Colonic mucosa (tissue), 4 donors: Measurements from ENCODE around the gene GATA3. TPM values are rescaled to one million over a fixed set of nuclear protein-coding genes. Genes with fewer than 3 reads are reported as not detected.

Source experiments
- DNase-seq: peaks from one replicate; pipeline ENCODE4 v3.0.0-alpha.2; 2020
- H3K27ac ChIP-seq: fragments of 200-600 bp; one replicate; pipeline ENCODE4 v1.8.0; 2021
- H3K27me3 ChIP-seq: fragments of 200-600 bp; one replicate; pipeline ENCODE4 v1.8.0; 2021
- H3K36me3 ChIP-seq: fragments of 200-600 bp; one replicate; pipeline ENCODE4 v1.8.0; 2021
- H3K4me1 ChIP-seq: fragments of 200-600 bp; one replicate; pipeline ENCODE4 v1.8.0; 2021; ENCODE audit warnings: mild to moderate bottlenecking
- H3K4me3 ChIP-seq: fragments of 200-600 bp; one replicate; pipeline ENCODE4 v1.8.0; 2021
- H3K9ac ChIP-seq, 2 donors: one replicate each; pipeline ENCODE4 v1.7.0; 2013; ENCODE audit warnings: control low read depth in 2 of 2, low read depth in 2 of 2, low read length in 2 of 2
- H3K9me3 ChIP-seq: fragments of 200-600 bp; one replicate; pipeline ENCODE4 v1.8.0; 2021
- intact Hi-C: fragments of 100-400 bp; cut with DNase I; formaldehyde crosslinking; loops from one replicate; pipeline ENCODE4 v1.14.1; 2022
- total RNA-seq, 2 donors: library from RNA; stranded (reverse); fragmentation: NEBNext Ultra II Directional in 1 of 2; extraction: Animal tissue kit (Norgen Biotek cat#: 25700) in 1 of 2; gene quantifications; one replicate each; pipeline ENCODE4 v1.2.1, GENCODE V29; 2021
- TF ChIP-seq, protein P1 (sequence below): fragments of 200-600 bp; IDR thresholded peaks from one replicate; pipeline ENCODE4 v1.8.0; 2022; ENCODE audit warnings: antibody characterized with exemption, mild to moderate bottlenecking
- donor health status: healthy.
- donor health status: DM: no; HTN: no; CAD: no.
- donor health status: DM: no; HTN: no; CAD: no.

The GATA3 gene
- total RNA-seq, 2 donors from 2014 or later = 0.48 to 0.54 TPM

- Histone ChIP-seq H3K9me3 (no peaks in the 10 kb centered on the region), H3K4me1 (peaks cover 23% of the 10 kb centered on the region), H3K4me3 (no peak overlapping the region), H3K36me3 (no peaks in the 10 kb centered on the region), H3K27ac (no peak overlapping the region), H3K9ac (no peak overlapping the region), H3K27me3 (peaks cover 95% of the 10 kb centered on the region)
- DNase-seq = no peak
- intact Hi-C loops = no loop called here
- TF ChIP-seq, protein P1, sequence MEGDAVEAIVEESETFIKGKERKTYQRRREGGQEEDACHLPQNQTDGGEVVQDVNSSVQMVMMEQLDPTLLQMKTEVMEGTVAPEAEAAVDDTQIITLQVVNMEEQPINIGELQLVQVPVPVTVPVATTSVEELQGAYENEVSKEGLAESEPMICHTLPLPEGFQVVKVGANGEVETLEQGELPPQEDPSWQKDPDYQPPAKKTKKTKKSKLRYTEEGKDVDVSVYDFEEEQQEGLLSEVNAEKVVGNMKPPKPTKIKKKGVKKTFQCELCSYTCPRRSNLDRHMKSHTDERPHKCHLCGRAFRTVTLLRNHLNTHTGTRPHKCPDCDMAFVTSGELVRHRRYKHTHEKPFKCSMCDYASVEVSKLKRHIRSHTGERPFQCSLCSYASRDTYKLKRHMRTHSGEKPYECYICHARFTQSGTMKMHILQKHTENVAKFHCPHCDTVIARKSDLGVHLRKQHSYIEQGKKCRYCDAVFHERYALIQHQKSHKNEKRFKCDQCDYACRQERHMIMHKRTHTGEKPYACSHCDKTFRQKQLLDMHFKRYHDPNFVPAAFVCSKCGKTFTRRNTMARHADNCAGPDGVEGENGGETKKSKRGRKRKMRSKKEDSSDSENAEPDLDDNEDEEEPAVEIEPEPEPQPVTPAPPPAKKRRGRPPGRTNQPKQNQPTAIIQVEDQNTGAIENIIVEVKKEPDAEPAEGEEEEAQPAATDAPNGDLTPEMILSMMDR = no peak
Measured at GRCh38 chr10:8051109-8051821, 3.2 kb upstream of the GATA3 start.

DNA sequence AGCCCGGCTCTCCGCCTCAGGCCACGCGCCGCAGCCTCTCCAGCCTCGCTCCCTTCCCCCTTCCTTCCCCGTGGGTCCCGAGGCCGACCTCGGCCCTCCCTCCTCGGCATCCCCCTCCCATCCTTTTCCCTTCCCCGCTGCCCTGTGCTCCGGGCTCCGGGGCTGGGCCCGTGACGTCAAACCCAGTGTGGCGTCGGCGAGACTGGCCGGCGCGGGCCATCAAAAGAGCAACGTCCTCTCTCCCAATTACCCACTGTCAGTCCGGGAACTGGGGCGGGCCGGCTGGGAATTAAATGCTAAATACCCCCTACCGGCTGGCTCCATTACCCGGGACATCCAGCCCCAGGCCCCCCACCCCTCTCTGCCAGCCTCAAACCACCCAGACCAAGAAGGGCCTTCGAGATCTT is 2.6 kb upstream of the GATA3 start:
- Histone ChIP-seq H3K27ac (no peak overlapping the region), H3K27me3 (peaks cover 98% of the 10 kb centered on the region), H3K4me1 (peaks cover 23% of the 10 kb centered on the region), H3K4me3 (no peak overlapping the region), H3K9ac (no peak overlapping the region), H3K9me3 (no peaks in the 10 kb centered on the region), H3K36me3 (no peaks in the 10 kb centered on the region)
- intact Hi-C loops = no loop called here
- TF ChIP-seq, protein P1 = no peak
- no peak for DNase-seq

DNA sequence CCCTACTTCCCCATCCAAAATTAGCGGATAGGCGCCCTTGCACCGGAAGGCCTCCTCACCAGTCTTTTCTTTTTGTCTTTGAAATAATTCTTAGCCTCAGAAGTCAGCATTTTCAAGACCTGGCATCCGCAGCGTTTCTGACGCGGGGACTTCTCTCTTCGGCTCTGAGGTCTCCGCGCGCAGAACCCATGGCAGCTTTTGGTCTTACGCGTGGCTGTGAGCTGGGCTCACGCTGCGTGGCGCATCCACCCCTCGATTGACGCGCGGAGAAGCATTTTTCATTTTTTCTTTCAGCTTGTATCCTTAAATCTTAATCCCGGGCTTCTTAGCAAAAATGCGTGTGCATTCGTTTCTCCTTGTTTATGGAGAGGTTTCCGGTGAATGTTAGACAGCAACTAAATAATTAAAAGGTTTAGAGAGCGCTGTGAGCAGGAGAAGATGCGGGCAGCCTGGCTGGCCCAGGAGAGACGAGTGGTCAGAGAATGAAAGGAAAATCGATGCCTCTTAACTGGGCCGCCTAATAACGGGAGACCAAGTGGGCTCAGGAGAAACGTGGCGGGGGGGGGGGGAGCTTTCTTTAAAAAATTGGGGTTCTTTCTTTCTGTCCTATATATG is 2.0 kb upstream of the GATA3 start:
- no peaks in the 10 kb centered on the region for H3K9me3 ChIP-seq
- H3K4me1 ChIP-seq = peaks cover 23% of the 10 kb centered on the region
- no peak overlapping the region for H3K4me3 ChIP-seq
- no peak overlapping the region for H3K27ac ChIP-seq
- TF ChIP-seq, protein P1 = no peak
- H3K9ac ChIP-seq = no peak overlapping the region
- intact Hi-C loops = no loop called here
- DNase-seq = no peak
- no peaks in the 10 kb centered on the region for H3K36me3 ChIP-seq
- peaks cover 93% of the 10 kb centered on the region for H3K27me3 ChIP-seq

DNA sequence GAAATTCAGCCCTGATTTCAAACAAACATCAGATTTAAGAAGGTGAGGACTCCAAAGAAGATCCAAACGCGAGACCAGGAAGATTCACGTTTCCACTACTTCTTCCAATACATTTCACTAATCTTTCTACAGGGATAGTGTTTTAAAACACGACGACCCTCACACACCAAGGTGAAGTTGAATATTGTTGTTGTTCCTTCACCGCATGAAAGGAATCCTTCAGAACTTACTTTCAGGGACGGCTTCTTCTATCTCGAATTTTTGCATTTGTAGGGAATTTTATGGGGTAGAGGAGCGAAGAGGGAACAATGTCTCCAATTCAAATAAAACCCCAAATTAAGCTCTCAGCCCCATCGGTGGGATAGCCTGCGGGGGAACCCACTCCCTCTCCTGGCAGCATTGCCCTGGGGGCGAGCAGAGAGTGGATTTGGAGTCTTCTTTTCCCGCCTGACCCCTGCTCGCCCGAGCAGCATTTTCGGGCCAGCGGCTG is 1.5 kb upstream of the GATA3 start:
- TF ChIP-seq, protein P1 = no peak
- Histone ChIP-seq H3K4me1 (peaks cover 23% of the 10 kb centered on the region), H3K9ac (no peak overlapping the region), H3K36me3 (no peaks in the 10 kb centered on the region), H3K9me3 (no peaks in the 10 kb centered on the region), H3K27ac (no peak overlapping the region), H3K27me3 (peaks cover 89% of the 10 kb centered on the region), H3K4me3 (peak overlapping the region; percentile 46)
- DNase-seq = no peak
- intact Hi-C loops = no loop called here

DNA sequence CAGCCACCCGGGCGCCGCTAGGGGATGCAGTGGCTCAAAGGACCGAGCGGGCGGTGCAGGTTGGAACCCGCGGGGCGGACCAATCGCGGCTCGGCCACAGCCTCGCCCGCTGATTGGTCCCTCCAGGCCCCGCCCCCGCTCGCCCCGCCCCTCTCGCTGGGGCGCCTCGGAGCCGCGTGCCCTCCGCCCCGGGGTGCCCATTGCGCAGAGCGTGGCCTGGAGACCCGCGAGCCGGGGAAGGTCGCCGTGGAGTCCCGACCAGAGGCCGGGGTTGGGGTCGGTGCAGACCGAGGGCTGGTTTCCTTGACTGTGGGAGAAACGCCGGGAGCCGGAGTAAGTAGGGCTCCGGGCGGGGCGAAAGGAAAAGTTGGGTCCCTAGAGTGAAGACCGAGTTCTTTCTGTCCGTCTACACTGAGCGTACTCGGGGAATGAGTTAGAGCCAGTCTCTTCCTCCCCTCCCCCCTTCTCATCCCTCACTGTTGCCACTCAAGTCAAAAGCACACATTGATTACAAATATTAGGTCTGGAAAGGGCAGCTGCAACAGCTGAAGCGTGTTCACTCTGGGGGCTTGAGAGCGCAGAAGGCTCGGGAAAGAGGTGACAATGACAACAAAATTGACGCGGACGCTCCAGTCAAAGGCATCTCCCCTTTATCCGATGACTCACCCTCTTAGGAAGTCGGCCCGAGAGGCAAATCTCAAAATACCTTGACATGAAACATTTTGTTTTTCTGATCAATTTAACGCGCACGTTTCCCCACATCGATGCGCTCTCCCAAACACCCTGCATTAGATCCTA is 843 bp upstream of the GATA3 start:
- TF ChIP-seq, protein P1 = peak; percentile 78
- peak; percentile 86 for DNase-seq
- H3K36me3 ChIP-seq = no peaks in the 10 kb centered on the region
- peak overlapping the region in 1 of 2 donors; percentile 19 for H3K9ac ChIP-seq
- intact Hi-C loops = no loop called here
- no peak overlapping the region for H3K27ac ChIP-seq
- no peaks in the 10 kb centered on the region for H3K9me3 ChIP-seq
- H3K4me1 ChIP-seq = peaks cover 23% of the 10 kb centered on the region
- H3K27me3 ChIP-seq = peaks cover 89% of the 10 kb centered on the region
- H3K4me3 ChIP-seq = peak overlapping the region; percentile 46
